Measurements from ENCODE around the gene C2orf49. TPM values are rescaled to one million over a fixed set of nuclear protein-coding genes. Genes with fewer than 3 reads are reported as not detected.

The C2orf49 gene
- total RNA-seq, 4 donors from 2014 or later: 16.9 to 29.1 (median 21.3) TPM

- no peak overlapping the region for H3K4me3 ChIP-seq (ENCODE audit: low read depth, poor library complexity, severe bottlenecking)
- WGBS, 2 donors: 73 to 80% methylated on average over 8 of the region's 8 CpGs
- intact Hi-C loops (cut with DNase I; ENCODE audit: low total_unique reads): no loop called here
- no peak for TF ChIP-seq CTCF (IDR thresholded peaks at IDR 0.05)
- TF ChIP-seq POLR2A (IDR thresholded peaks at IDR 0.05): no peak
- DNase-seq (ENCODE audit: low spot score in 2 of 2): no peak
Measured at GRCh38 chr2:105383432-105384166, 46.3 kb downstream of the C2orf49 start.

GRCh38 chr2:105384216-105384615 lies 46.9 kb downstream of the C2orf49 start:
- H3K4me3 ChIP-seq (ENCODE audit: low read depth, poor library complexity, severe bottlenecking): no peak overlapping the region
- intact Hi-C loops (cut with DNase I; ENCODE audit: low total_unique reads): no loop called here
- TF ChIP-seq POLR2A (IDR thresholded peaks at IDR 0.05): no peak
- TF ChIP-seq CTCF (IDR thresholded peaks at IDR 0.05): no peak
- WGBS, 2 donors: 83 to 85% methylated on average over 7 of the region's 7 CpGs
- no peak for DNase-seq (ENCODE audit: low spot score in 2 of 2)

- intact Hi-C loops (cut with DNase I; ENCODE audit: low total_unique reads): no loop called here
- 88 to 89% methylated on average over 5 of the region's 5 CpGs for WGBS, 2 donors
- TF ChIP-seq CTCF (IDR thresholded peaks at IDR 0.05): no peak
- TF ChIP-seq POLR2A (IDR thresholded peaks at IDR 0.05): no peak
- no peak for DNase-seq (ENCODE audit: low spot score in 2 of 2)
- no peak overlapping the region for H3K4me3 ChIP-seq (ENCODE audit: low read depth, poor library complexity, severe bottlenecking)
Measured at GRCh38 chr2:105384861-105385260, 47.5 kb downstream of the C2orf49 start.

- DNase-seq (ENCODE audit: low spot score in 2 of 2): no peak
- WGBS, 2 donors: 92 to 93% methylated on average over 20 of the region's 20 CpGs
- no peak for TF ChIP-seq CTCF (IDR thresholded peaks at IDR 0.05)
- no peak for TF ChIP-seq POLR2A (IDR thresholded peaks at IDR 0.05)
- H3K4me3 ChIP-seq (ENCODE audit: low read depth, poor library complexity, severe bottlenecking): no peak overlapping the region
- intact Hi-C loops (cut with DNase I; ENCODE audit: low total_unique reads): no loop called here
Measured at GRCh38 chr2:105385731-105386540, 48.6 kb downstream of the C2orf49 start.

GRCh38 chr2:105387225-105387624 lies 49.9 kb downstream of the C2orf49 start:
- intact Hi-C loops (cut with DNase I; ENCODE audit: low total_unique reads): no loop called here

More at GRCh38 chr2:105387225-105387624, 49.9 kb downstream of the C2orf49 start:
- H3K4me3 ChIP-seq (ENCODE audit: low read depth, poor library complexity, severe bottlenecking): no peak overlapping the region
- TF ChIP-seq CTCF (IDR thresholded peaks at IDR 0.05) (no peak), POLR2A (IDR thresholded peaks at IDR 0.05) (no peak)
- WGBS, 2 donors: 75 to 80% methylated on average over 4 of the region's 4 CpGs
- DNase-seq (ENCODE audit: low spot score in 2 of 2): no peak
